Fibroblast of skin of left biceps (primary cell): ENCODE measurements around the gene SCAI.
"Not testable (repeated sequence)": the region's sequence is repeated elsewhere in the genome, so short reads cannot be mapped to it uniquely, and the experiment has no call there.

Experiments used
- DNase-seq, 2 experiments: peaks; one replicate each; pipeline ENCODE4 v3.0.0-alpha.2; 2013; ENCODE audit warnings: low read depth in 2 of 2

The SCAI gene

GRCh38 chr9:125106285-125106893, 36.9 kb downstream of the SCAI start:
- DNase-seq, result peak; percentile 47 to 63

GRCh38 chr9:125103770-125104460, 39.4 kb downstream of the SCAI start:
- DNase-seq, result no peak

- no peak for DNase-seq
These were observed 40.3 kb downstream of the SCAI start for GRCh38 chr9:125103021-125103420.

GRCh38 chr9:125100822-125101221, 42.5 kb downstream of the SCAI start:
- DNase-seq, result no peak

- no peak for DNase-seq
These were observed 43.5 kb downstream of the SCAI start for GRCh38 chr9:125099816-125100215.

- no peak for DNase-seq
These were observed 47.4 kb downstream of the SCAI start for GRCh38 chr9:125095821-125096443.

- no peak for DNase-seq
These were observed 52.2 kb downstream of the SCAI start for GRCh38 chr9:125091121-125091520.

- no peak for DNase-seq
These were observed 54.0 kb downstream of the SCAI start for GRCh38 chr9:125089331-125089730.

- DNase-seq, result no peak
These were observed 54.6 kb downstream of the SCAI start for GRCh38 chr9:125088752-125089151.

- DNase-seq, result no peak
These were observed 57.4 kb downstream of the SCAI start for GRCh38 chr9:125085703-125086477.

GRCh38 chr9:125082197-125082596, 61.1 kb downstream of the SCAI start:
- DNase-seq, result not testable (repeated sequence)

GRCh38 chr9:125080797-125081196, 62.5 kb downstream of the SCAI start:
- not testable (repeated sequence) for DNase-seq

- no peak for DNase-seq
These were observed 63.4 kb downstream of the SCAI start for GRCh38 chr9:125079931-125080330.

GRCh38 chr9:125075997-125076396, 67.3 kb downstream of the SCAI start:
- no peak for DNase-seq

- no peak for DNase-seq
These were observed 68.4 kb downstream of the SCAI start for GRCh38 chr9:125074976-125075375.

- no peak for DNase-seq
These were observed 76.3 kb downstream of the SCAI start for GRCh38 chr9:125066839-125067619.

GRCh38 chr9:125061391-125061790, 81.9 kb downstream of the SCAI start:
- no peak for DNase-seq

GRCh38 chr9:125049212-125050049, 93.9 kb downstream of the SCAI start:
- no peak for DNase-seq

- DNase-seq, result no peak
These were observed 99.7 kb downstream of the SCAI start for GRCh38 chr9:125043631-125044030.

GRCh38 chr9:125043148-125043547, 100.2 kb downstream of the SCAI start:
- DNase-seq, result no peak

- DNase-seq, result no peak
These were observed 105.2 kb downstream of the SCAI start for GRCh38 chr9:125038166-125038565.
